Measurements from ENCODE around the gene ERMARD.

Gene ERMARD

DNA sequence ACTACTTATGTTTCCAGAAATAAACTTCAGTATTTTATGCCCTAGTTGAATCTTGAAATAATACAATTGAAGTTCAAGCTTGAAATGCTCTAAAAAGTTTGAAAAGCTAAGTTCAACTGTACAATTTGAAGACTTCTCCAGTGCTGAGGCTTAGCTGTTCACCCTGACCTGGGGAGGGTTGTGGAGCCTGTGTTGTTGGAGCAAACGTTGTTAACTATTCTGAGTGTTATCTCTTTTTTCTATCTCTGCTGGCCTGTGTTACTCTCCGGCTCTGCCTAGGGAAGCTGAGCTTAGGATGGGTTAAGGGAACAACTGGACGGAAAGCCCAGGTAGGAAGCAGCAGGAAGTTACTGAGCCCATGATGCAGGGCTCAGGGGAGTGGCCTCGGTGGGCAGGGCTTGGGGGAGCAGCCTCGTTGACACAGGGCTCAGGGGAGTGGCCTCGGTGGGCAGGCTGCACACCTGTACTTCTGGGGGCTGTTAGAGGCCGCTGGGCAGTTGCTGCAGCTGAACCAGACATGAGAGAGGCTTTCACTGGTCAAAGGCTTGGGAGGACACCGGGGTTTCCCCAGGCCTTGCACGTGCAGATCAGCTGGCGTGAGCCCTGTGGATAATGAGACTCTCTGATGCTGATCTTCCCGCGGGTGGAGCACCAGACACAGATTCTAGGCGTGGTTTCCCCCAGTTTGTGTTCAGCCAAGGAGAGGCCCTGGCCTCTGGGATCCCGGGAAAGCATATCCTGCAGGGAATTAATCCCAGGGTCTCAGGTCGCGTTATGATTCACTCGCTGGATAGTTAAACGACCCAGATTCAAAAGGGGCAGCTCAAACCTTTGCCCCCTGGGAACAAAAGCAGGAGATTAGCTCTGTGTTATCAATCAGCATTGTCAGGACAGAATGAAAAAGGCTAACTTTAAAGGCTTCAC, 58.9 kb downstream of the ERMARD start:
- no peaks in the 10 kb centered on the region for H3K27me3 ChIP-seq (ENCODE audit: control insufficient read depth, low read length)
- peaks cover 33% of the 10 kb centered on the region for H3K4me1 ChIP-seq (ENCODE audit: control insufficient read depth, low read length)
- no peaks in the 10 kb centered on the region for H3F3A ChIP-seq (ENCODE audit: control insufficient read depth, insufficient read depth)
- H3K9me2 ChIP-seq (replicated peaks; ENCODE audit: control insufficient read depth, low read length) = no peaks in the 10 kb centered on the region
- no peak overlapping the region for H3K27ac ChIP-seq (ENCODE audit: low read depth, low read length)
- no peaks in the 10 kb centered on the region for H4K20me1 ChIP-seq (ENCODE audit: control insufficient read depth, insufficient read depth, low read depth, low read length)
- TF ChIP-seq EZH2phosphoT487 (IDR thresholded peaks at IDR 0.05; ENCODE audit: borderline replicate concordance, low read length) = no peak
- TF ChIP-seq, protein P1, sequence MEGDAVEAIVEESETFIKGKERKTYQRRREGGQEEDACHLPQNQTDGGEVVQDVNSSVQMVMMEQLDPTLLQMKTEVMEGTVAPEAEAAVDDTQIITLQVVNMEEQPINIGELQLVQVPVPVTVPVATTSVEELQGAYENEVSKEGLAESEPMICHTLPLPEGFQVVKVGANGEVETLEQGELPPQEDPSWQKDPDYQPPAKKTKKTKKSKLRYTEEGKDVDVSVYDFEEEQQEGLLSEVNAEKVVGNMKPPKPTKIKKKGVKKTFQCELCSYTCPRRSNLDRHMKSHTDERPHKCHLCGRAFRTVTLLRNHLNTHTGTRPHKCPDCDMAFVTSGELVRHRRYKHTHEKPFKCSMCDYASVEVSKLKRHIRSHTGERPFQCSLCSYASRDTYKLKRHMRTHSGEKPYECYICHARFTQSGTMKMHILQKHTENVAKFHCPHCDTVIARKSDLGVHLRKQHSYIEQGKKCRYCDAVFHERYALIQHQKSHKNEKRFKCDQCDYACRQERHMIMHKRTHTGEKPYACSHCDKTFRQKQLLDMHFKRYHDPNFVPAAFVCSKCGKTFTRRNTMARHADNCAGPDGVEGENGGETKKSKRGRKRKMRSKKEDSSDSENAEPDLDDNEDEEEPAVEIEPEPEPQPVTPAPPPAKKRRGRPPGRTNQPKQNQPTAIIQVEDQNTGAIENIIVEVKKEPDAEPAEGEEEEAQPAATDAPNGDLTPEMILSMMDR (IDR thresholded peaks at IDR 0.05; ENCODE audit: low read depth, low read length, poor library complexity, severe bottlenecking) = no peak
- 0 out of 2 replicates have a peak, but pooled peaks cover 3% of the 10 kb centered on the region for H3K9me3 ChIP-seq (ENCODE audit: control insufficient read depth, insufficient read depth, low read length)
- peak overlapping the region; percentile 43 for H3K4me2 ChIP-seq (ENCODE audit: low read length)
- H3K4me3 ChIP-seq (ENCODE audit: low read length) = no peak overlapping the region; the same call in 1 of the 2 replicates
- no peaks in the 10 kb centered on the region for H3K36me3 ChIP-seq (ENCODE audit: control insufficient read depth, low read length)
- no peaks in the 10 kb centered on the region for H3K79me2 ChIP-seq (ENCODE audit: control insufficient read depth, low read length)

DNA sequence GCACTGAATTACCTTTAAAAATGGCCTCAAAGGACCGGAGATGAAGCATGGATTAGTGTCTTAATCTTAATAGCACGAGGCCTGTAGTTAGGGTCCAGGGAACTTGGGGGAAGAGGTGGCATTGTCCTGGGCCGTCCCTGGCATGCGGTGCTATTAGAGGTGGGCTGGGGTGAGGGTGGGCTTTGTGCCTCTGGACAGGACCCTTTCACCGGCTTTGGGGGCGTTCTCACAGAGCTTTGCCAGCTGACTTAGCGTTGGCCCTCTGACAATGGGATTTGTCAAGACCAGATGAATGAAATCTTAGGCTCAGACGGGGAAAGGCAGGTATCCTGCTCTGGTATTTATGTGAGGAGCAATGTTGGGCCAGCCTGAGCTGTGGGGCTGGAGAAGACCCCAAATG, 59.6 kb downstream of the ERMARD start:
- H3F3A ChIP-seq (ENCODE audit: control insufficient read depth, insufficient read depth) = no peaks in the 10 kb centered on the region
- H3K79me2 ChIP-seq (ENCODE audit: control insufficient read depth, low read length) = no peaks in the 10 kb centered on the region
- no peak overlapping the region for H3K4me2 ChIP-seq (ENCODE audit: low read length)
- H3K27ac ChIP-seq (ENCODE audit: low read depth, low read length) = no peak overlapping the region
- H3K9me2 ChIP-seq (replicated peaks; ENCODE audit: control insufficient read depth, low read length) = no peaks in the 10 kb centered on the region
- H3K36me3 ChIP-seq (ENCODE audit: control insufficient read depth, low read length) = no peaks in the 10 kb centered on the region
- no peaks in the 10 kb centered on the region for H4K20me1 ChIP-seq (ENCODE audit: control insufficient read depth, insufficient read depth, low read depth, low read length)
- H3K27me3 ChIP-seq (ENCODE audit: control insufficient read depth, low read length) = no peaks in the 10 kb centered on the region
- TF ChIP-seq, protein P1 (IDR thresholded peaks at IDR 0.05; ENCODE audit: low read depth, low read length, poor library complexity, severe bottlenecking) = no peak
- TF ChIP-seq EZH2phosphoT487 (IDR thresholded peaks at IDR 0.05; ENCODE audit: borderline replicate concordance, low read length) = no peak
- no peak overlapping the region for H3K4me3 ChIP-seq (ENCODE audit: low read length)
- H3K9me3 ChIP-seq (ENCODE audit: control insufficient read depth, insufficient read depth, low read length) = peaks cover 6% of the 10 kb centered on the region
- H3K4me1 ChIP-seq (ENCODE audit: control insufficient read depth, low read length) = peaks cover 26% of the 10 kb centered on the region

DNA sequence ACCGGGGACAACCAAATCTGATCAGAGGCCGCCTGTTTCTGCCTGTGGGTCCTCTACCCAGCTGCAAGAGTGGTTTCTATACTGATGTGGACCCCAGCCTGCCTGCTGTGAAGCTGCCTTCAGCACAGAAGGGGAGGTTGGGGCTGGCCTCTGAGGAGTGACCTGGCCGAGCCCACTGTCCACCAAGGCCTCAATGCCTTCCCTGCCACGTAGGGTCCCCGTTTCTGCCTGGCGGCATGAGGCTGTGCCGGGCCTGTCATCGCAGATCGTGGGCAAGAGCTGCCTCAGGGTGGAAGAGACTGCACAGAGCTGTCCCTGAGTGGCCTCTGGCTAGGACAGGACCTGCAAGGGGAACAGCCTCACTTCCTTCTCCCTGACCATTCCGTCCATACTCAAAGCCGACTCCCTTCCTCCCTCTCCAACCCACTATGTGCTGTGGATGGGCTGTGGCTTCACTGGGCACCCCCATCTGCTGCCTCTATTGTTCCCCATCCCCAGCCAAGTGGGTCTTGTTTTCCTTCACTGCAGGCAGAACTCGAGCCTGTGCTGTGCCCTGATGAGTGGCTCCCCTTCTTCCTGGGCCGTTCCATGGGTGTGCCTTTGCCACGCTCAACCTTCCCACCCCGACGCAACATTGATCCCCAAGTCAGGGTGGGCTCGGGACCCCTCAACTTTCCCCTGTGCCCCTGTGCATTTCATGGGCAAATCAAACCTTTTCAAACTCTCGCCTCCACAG, 60.3 kb downstream of the ERMARD start:
- H3K4me2 ChIP-seq (ENCODE audit: low read length) = no peak overlapping the region
- H3K27me3 ChIP-seq (ENCODE audit: control insufficient read depth, low read length) = no peaks in the 10 kb centered on the region

More for the DNA sequence above, 60.3 kb downstream of the ERMARD start:
- Histone ChIP-seq H3K27ac (ENCODE audit: low read depth, low read length) (no peak overlapping the region), H3K4me3 (ENCODE audit: low read length) (no peak overlapping the region), H4K20me1 (ENCODE audit: control insufficient read depth, insufficient read depth, low read depth, low read length) (no peaks in the 10 kb centered on the region), H3K4me1 (ENCODE audit: control insufficient read depth, low read length) (peaks cover 20% of the 10 kb centered on the region), H3F3A (ENCODE audit: control insufficient read depth, insufficient read depth) (no peaks in the 10 kb centered on the region), H3K9me3 (ENCODE audit: control insufficient read depth, insufficient read depth, low read length) (peaks cover 9% of the 10 kb centered on the region), H3K79me2 (ENCODE audit: control insufficient read depth, low read length) (no peaks in the 10 kb centered on the region), H3K36me3 (ENCODE audit: control insufficient read depth, low read length) (no peaks in the 10 kb centered on the region), H3K9me2 (replicated peaks; ENCODE audit: control insufficient read depth, low read length) (no peaks in the 10 kb centered on the region)
- TF ChIP-seq, protein P1 (IDR thresholded peaks at IDR 0.05; ENCODE audit: low read depth, low read length, poor library complexity, severe bottlenecking) = no peak
- TF ChIP-seq EZH2phosphoT487 (IDR thresholded peaks at IDR 0.05; ENCODE audit: borderline replicate concordance, low read length) = no peak

All from DOHH2 (cell line).